HG03439 (cell line): ENCODE measurements around the gene TRIO.
A peak's percentile ranks its signal among the peaks of the same experiment; 100 is the strongest.

ENCODE experiments used
- ATAC-seq: cut with Tn5 transposase; IDR thresholded peaks from one replicate; pipeline ENCODE4 v1.9.1; 2021; ENCODE audit warnings: mild to moderate bottlenecking, moderate library complexity; ENCODE audit not compliant: unreplicated experiment

TRIO gene

GRCh38 chr5:14343376-14343775, 200.2 kb downstream of the TRIO start:
- no peak for ATAC-seq

GRCh38 chr5:14347522-14347921, 204.4 kb downstream of the TRIO start:
- ATAC-seq: no peak

- no peak for ATAC-seq
Observed at GRCh38 chr5:14348142-14348541, 205.0 kb downstream of the TRIO start.

GRCh38 chr5:14349029-14349428, 205.9 kb downstream of the TRIO start:
- ATAC-seq: no peak

- no peak for ATAC-seq
Observed at GRCh38 chr5:14351086-14351661, 208.0 kb downstream of the TRIO start.

- peak; percentile 82 for ATAC-seq
Observed at GRCh38 chr5:14351845-14352712, 208.9 kb downstream of the TRIO start.

- ATAC-seq: no peak
Observed at GRCh38 chr5:14353726-14354474, 210.8 kb downstream of the TRIO start.

- ATAC-seq: no peak
Observed at GRCh38 chr5:14355391-14355790, 212.2 kb downstream of the TRIO start.

GRCh38 chr5:14356305-14356704, 213.2 kb downstream of the TRIO start:
- ATAC-seq: no peak

- ATAC-seq: no peak
Observed at GRCh38 chr5:14357441-14357840, 214.3 kb downstream of the TRIO start.

- ATAC-seq: no peak
Observed at GRCh38 chr5:14357851-14358250, 214.7 kb downstream of the TRIO start.

- no peak for ATAC-seq
Observed at GRCh38 chr5:14358536-14358935, 215.4 kb downstream of the TRIO start.

GRCh38 chr5:14359069-14360043, 216.2 kb downstream of the TRIO start:
- no peak for ATAC-seq

GRCh38 chr5:14362491-14362890, 219.3 kb downstream of the TRIO start:
- no peak for ATAC-seq

GRCh38 chr5:14364096-14364495, 221.0 kb downstream of the TRIO start:
- no peak for ATAC-seq

GRCh38 chr5:14364576-14365472, 221.7 kb downstream of the TRIO start:
- no peak for ATAC-seq

GRCh38 chr5:14365831-14366430, 222.8 kb downstream of the TRIO start:
- ATAC-seq: no peak

GRCh38 chr5:14366763-14367162, 223.6 kb downstream of the TRIO start:
- ATAC-seq: no peak

GRCh38 chr5:14367364-14367763, 224.2 kb downstream of the TRIO start:
- no peak for ATAC-seq
